K562 (cell line): ENCODE results near the gene DLK2. TPM values are rescaled to one million over a fixed set of nuclear protein-coding genes. Genes with fewer than 3 reads are reported as not detected.

ENCODE experiments used
- ATF7 ChIP-seq: fragments of 450-650 bp; IDR thresholded peaks from 2 replicates; pipeline ENCODE4 v1.7.1; 2014; ENCODE audit warnings: mild to moderate bottlenecking, moderate library complexity
- CTBP1 ChIP-seq: fragments of 450-650 bp; IDR thresholded peaks from 2 replicates; pipeline ENCODE4 v1.6.1; 2016; ENCODE audit warnings: borderline replicate concordance
- CTCFL ChIP-seq: IDR thresholded peaks from 2 replicates; pipeline ENCODE4 v1.6.1; 2011; ENCODE audit warnings: borderline replicate concordance, low read depth, mild to moderate bottlenecking, moderate library complexity, low read length; ENCODE audit not compliant: insufficient read depth, poor library complexity, severe bottlenecking
- DIDO1 ChIP-seq: fragments of 450-650 bp; IDR thresholded peaks from 2 replicates; pipeline ENCODE4 v1.6.1; 2016; ENCODE audit warnings: low read depth, missing biosample characterization, missing genetic modification characterization
- GATAD2A ChIP-seq: fragments of 450-650 bp; IDR thresholded peaks from 2 replicates; pipeline ENCODE4 v1.6.1; 2017
- MAZ ChIP-seq, 2 experiments: fragments of 450-650 bp in 1 of 2; sonication (generic) in 1 of 2; formaldehyde crosslinking; IDR thresholded peaks in 1 of 2; conservative IDR thresholded peaks in 1 of 2; 2 replicates each; pipeline versions ENCODE4 v1.4.0 to v1.5.0; 2020; ENCODE audit warnings: mild to moderate bottlenecking in 1 of 2, missing genetic modification reagents in 1 of 2
- MBD2 ChIP-seq: sonication (generic); IDR thresholded peaks from 2 replicates; pipeline ENCODE4 v1.6.1; 2016; ENCODE audit warnings: low read depth, borderline replicate concordance
- MYNN ChIP-seq, 2 experiments: sonication (generic); formaldehyde crosslinking in 1 of 2; IDR thresholded peaks; 2 replicates each; pipeline versions ENCODE4 v1.5.0 to v1.6.1; 2016 to 2020; ENCODE audit warnings: antibody characterized with exemption in 1 of 2, missing genetic modification reagents in 1 of 2
- PRDM10 ChIP-seq: fragments of 450-650 bp; IDR thresholded peaks from 2 replicates; pipeline ENCODE4 v1.6.1; 2018; ENCODE audit not compliant: partially characterized antibody
- RCOR1 ChIP-seq, 2 experiments: IDR thresholded peaks; 2 replicates each; pipeline ENCODE4 v1.6.1; 2012; ENCODE audit warnings: low read depth in 2 of 2, low read length in 2 of 2, borderline replicate concordance in 1 of 2, improper control_type of control experiment in 1 of 2
- TCF15 ChIP-seq: fragments of 250-450 bp; sonication (Bioruptor Pico); IDR thresholded peaks from 2 replicates; pipeline ENCODE4 v1.8.0; 2022; ENCODE audit warnings: moderate library complexity, mild to moderate bottlenecking, inconsistent platforms
- TCF7L2 ChIP-seq: fragments of 150-350 bp; IDR thresholded peaks from 2 replicates; pipeline ENCODE4 v1.6.1; 2016; ENCODE audit warnings: low read depth, mild to moderate bottlenecking, low read length, moderate library complexity
- ZBTB49 ChIP-seq: sonication (generic); formaldehyde crosslinking; IDR thresholded peaks from 2 replicates; pipeline ENCODE4 v1.8.0; 2022; ENCODE audit warnings: missing genetic modification reagents, mild to moderate bottlenecking, borderline replicate concordance
- ZNF133 ChIP-seq: fragments of 250-450 bp; sonication (Bioruptor Pico); IDR thresholded peaks from 2 replicates; pipeline ENCODE4 v1.4.0; 2020; ENCODE audit warnings: mild to moderate bottlenecking
- ZNF184 ChIP-seq: sonication (generic); formaldehyde crosslinking; IDR thresholded peaks from 2 replicates; pipeline ENCODE4 v1.5.0; 2020; ENCODE audit warnings: missing genetic modification reagents
- ZNF316 ChIP-seq: fragments of 450-650 bp; IDR thresholded peaks from 2 replicates; pipeline ENCODE4 v1.6.1; 2016
- ZNF785 ChIP-seq: fragments of 250-450 bp; sonication (Bioruptor Pico); IDR thresholded peaks from 2 replicates; pipeline ENCODE4 v1.4.0; 2020; ENCODE audit warnings: mild to moderate bottlenecking
- polyA plus RNA-seq, 8 experiments: library from polyadenylated mRNA; depleted of rRNA in 4 of 8; stranded (reverse) in 5 of 8; unstranded in 3 of 8; fragments of >200 nt; fragmentation: Nextera tagmentation in 2 of 8; fragmentation: Illumina TruSeq in 1 of 8; extraction: Ambion mirVana in 2 of 8; extraction: Trizol in 1 of 8; gene quantifications; 2 replicates each; pipeline versions ENCODE4 v1.2.1 to v1.2.3, GENCODE V29; 2011 to 2014; ENCODE audit warnings: inconsistent platforms in 1 of 8, missing spikeins in 1 of 8
- total RNA-seq, 7 experiments: library from RNA; depleted of rRNA in 6 of 7; stranded (reverse); fragments of >200 nt in 6 of 7; fragmentation: Illumina TruSeq in 2 of 7; extraction: Trizol in 2 of 7; gene quantifications; 2 replicates each; pipeline versions ENCODE4 v1.2.1 to v1.2.3, GENCODE V29; 2011 to 2021; ENCODE audit warnings: low replicate concordance in 1 of 7

DLK2 gene
- total and polyA plus RNA-seq, 9 of the 15 experiments (the other 6 are each of a cell fraction or from before 2014, with no cell fraction given): 0.11 to 0.53 (median 0.29) TPM; not detected in 3

- TF ChIP-seq CTCFL (no peak), PRDM10 (no peak), RCOR1 (IDR thresholded peaks at IDR 0.05; ENCODE audit: borderline replicate concordance in 1 of 2, low read depth in 2 of 2, low read length in 2 of 2) (no peak), TCF15 (no peak), CTBP1 (no peak), ATF7 (0 out of 2 replicates have a peak, but pooled peaks have one; percentile 12), ZNF785 (CRISPR knock-in tag) (no peak), ZNF133 (CRISPR knock-in tag) (no peak), MAZ (CRISPR knock-in tag; conservative IDR thresholded peaks at IDR 0.05 in 1 of 2, IDR thresholded peaks at IDR 0.05 in 1 of 2) (peak in 1 of 2 experiments; percentile 74; a peak in 1 of 4 replicates), TCF7L2 (no peak), MYNN (IDR thresholded peaks at IDR 0.05) (no peak; the same call in 1 of the 2 replicates), MYNN (CRISPR knock-in tag; IDR thresholded peaks at IDR 0.05) (no peak), DIDO1 (tag) (peak; percentile 82; the same call in 1 of the 2 replicates), GATAD2A (no peak), MBD2 (peak; percentile 74), ZBTB49 (CRISPR knock-in tag) (no peak), ZNF184 (CRISPR knock-in tag) (no peak), ZNF316 (no peak)
These were observed 22.1 kb upstream of the DLK2 start, which contains the start of gene TJAP1 (continued) for GRCh38 chr6:43477235-43478007.
